Smooth muscle cell of trachea (primary cell): ENCODE results near the gene CCT2. TPM values are rescaled to one million over a fixed set of nuclear protein-coding genes. Genes with fewer than 3 reads are reported as not detected.

Source experiments
- total RNA-seq: library from RNA; depleted of rRNA; stranded (reverse); fragments of >200 nt; gene quantifications from 2 replicates; pipeline ENCODE4 v1.2.1, GENCODE V29; 2014

The CCT2 gene
- total RNA-seq = 208 and 258 TPM in 2 replicates

GRCh38 chr12:69585189-69586062, at the start of gene CCT2:
CCT2 (plus strand) TSS chr12:69585459; CDS start chr12:69585522, 63 bp downstream.

GRCh38 chr12:69610729-69611128, 25.5 kb downstream of the CCT2 start, which contains the start of gene LRRC10:
LRRC10 (minus strand) TSS chr12:69610907; CDS start chr12:69610838, 69 bp downstream.

Other genes with a start within 250 kb of the CCT2 start
- not detected in 2 replicates for gene LYZ, start 237.1 kb upstream of the CCT2 start, total RNA-seq
- 8.1 and 19.1 TPM in 2 replicates for gene YEATS4, start 225.7 kb upstream of the CCT2 start, total RNA-seq
- gene FRS2, start 115.1 kb upstream of the CCT2 start, total RNA-seq = 51.6 and 56.9 TPM in 2 replicates
- gene LRRC10, start 25.4 kb downstream of the CCT2 start, total RNA-seq = not detected in 2 replicates
- gene BEST3, start 113.8 kb downstream of the CCT2 start, total RNA-seq = not detected in 2 replicates
- 2.6 and 2.8 TPM in 2 replicates for gene RAB3IP, start 153.4 kb downstream of the CCT2 start, total RNA-seq
- gene MYRFL, start 239.8 kb downstream of the CCT2 start, total RNA-seq = not detected in 2 replicates